Spleen (tissue), 7 donors: ENCODE data around the gene MYOF.

Experiments
- CTCF ChIP-seq, 11 experiments: fragments of 200-600 bp in 7 of 11; fragments of 450-650 bp in 4 of 11; sonication (generic) in 4 of 11; IDR thresholded peaks in 8 of 11; conservative IDR thresholded peaks in 3 of 11; 1 replicate in 7 of 11; 2 replicates in 4 of 11; pipeline versions ENCODE4 v1.4.0 to v1.8.0; 2016 to 2021; ENCODE audit warnings: antibody characterized with exemption in 11 of 11, inconsistent platforms in 4 of 11, mild to moderate bottlenecking in 1 of 11
- POLR2A ChIP-seq, 3 donors: fragments of 450-650 bp; IDR thresholded peaks; one replicate each; pipeline ENCODE4 v1.5.1; 2017; ENCODE audit warnings: antibody characterized with exemption in 3 of 3, mild to moderate bottlenecking in 1 of 3
- POLR2AphosphoS5 ChIP-seq, 3 donors: sonication (generic); formaldehyde crosslinking; IDR thresholded peaks; one replicate each; pipeline ENCODE4 v1.5.1; 2017; ENCODE audit warnings: antibody characterized with exemption in 3 of 3
- donor health status: DM: no; HTN: no; CAD: no; lungs with moderate emphysema.
- donor health status: DM: no; HTN: no; CAD: no.
- donor health status: DM: no; HTN: no; CAD: no.

GRCh38 chr10:93461109-93461806, 20.9 kb downstream of the MYOF start:
- TF ChIP-seq POLR2A (IDR thresholded peaks at IDR 0.05) (no peak), CTCF (IDR thresholded peaks at IDR 0.05 in 8 of 11, conservative IDR thresholded peaks at IDR 0.05 in 3 of 11) (no peak), POLR2AphosphoS5 (IDR thresholded peaks at IDR 0.05) (no peak)
